Esophagus (tissue), 2 donors: ENCODE data around the gene TNIK. TPM values are rescaled to one million over a fixed set of nuclear protein-coding genes. Genes with fewer than 3 reads are reported as not detected.

Source experiments
- H3K27ac ChIP-seq, 2 donors: one replicate each; pipeline ENCODE4 v1.5.1; 2013; ENCODE audit warnings: low read depth in 2 of 2, mild to moderate bottlenecking in 2 of 2, inconsistent platforms in 1 of 2, low read length in 1 of 2, moderate library complexity in 1 of 2
- H3K27me3 ChIP-seq, 2 donors: one replicate each; pipeline ENCODE4 v1.6.1; 2013; ENCODE audit warnings: low read length in 2 of 2, control low read depth in 1 of 2, mild to moderate bottlenecking in 1 of 2; ENCODE audit not compliant: insufficient read depth in 2 of 2, control insufficient read depth in 1 of 2
- H3K36me3 ChIP-seq, 2 donors: one replicate each; pipeline ENCODE4 v1.6.1; 2013; ENCODE audit warnings: low read length in 1 of 2; ENCODE audit not compliant: control insufficient read depth in 2 of 2, insufficient read depth in 2 of 2
- H3K4me1 ChIP-seq, 2 donors: one replicate each; pipeline ENCODE4 v1.6.1; 2013; ENCODE audit warnings: low read length in 1 of 2; ENCODE audit not compliant: control insufficient read depth in 2 of 2, insufficient read depth in 2 of 2
- H3K4me3 ChIP-seq, 2 donors: one replicate each; pipeline ENCODE4 v1.5.1; 2013; ENCODE audit warnings: low read length in 2 of 2, mild to moderate bottlenecking in 2 of 2, low read depth in 1 of 2, moderate library complexity in 1 of 2
- H3K9me3 ChIP-seq, 2 donors: one replicate each; pipeline ENCODE4 v1.6.1; 2013; ENCODE audit warnings: mild to moderate bottlenecking in 2 of 2, low read depth in 1 of 2, low read length in 1 of 2, moderate library complexity in 1 of 2; ENCODE audit not compliant: control insufficient read depth in 2 of 2, insufficient read depth in 1 of 2
- WGBS, 2 donors: extraction: QIAGEN DNeasy Blood & Tissue Kit; methylation state at CpG; one replicate each; pipeline ENCODE4 v1.1.7; 2013; 5-methylcytosine and 5-hydroxymethylcytosine counted together
- polyA plus RNA-seq, 2 donors: library from polyadenylated mRNA; stranded (reverse); fragments of 200-250 nt; gene quantifications; one replicate each; pipeline ENCODE4 v1.2.3, GENCODE V29; 2013
- donor health status: healthy with polysubstance abuse.
- donor health status: Bipolar disorder and iron deficiency.

Gene TNIK
- polyA plus RNA-seq, 2 donors = 2.2 to 3.2 TPM

GRCh38 chr3:171494457-171495109, 34.4 kb upstream of the TNIK start:
- Histone ChIP-seq H3K4me3 (no peak overlapping the region), H3K27ac (no peak overlapping the region), H3K4me1 (no peaks in the 10 kb centered on the region), H3K36me3 (no peaks in the 10 kb centered on the region), H3K27me3 (no peaks in the 10 kb centered on the region), H3K9me3 (no peaks in the 10 kb centered on the region)
- 74 to 83% methylated on average over 4 of the region's 4 CpGs for WGBS, 2 donors

- Histone ChIP-seq H3K27ac (no peak overlapping the region), H3K27me3 (no peaks in the 10 kb centered on the region), H3K4me3 (no peak overlapping the region), H3K36me3 (no peaks in the 10 kb centered on the region), H3K9me3 (no peaks in the 10 kb centered on the region), H3K4me1 (no peaks in the 10 kb centered on the region)
- WGBS, 2 donors = 33 to 34% methylated on average over 2 of the region's 2 CpGs
Measured at GRCh38 chr3:171491361-171491760, 31.2 kb upstream of the TNIK start.

- H3K4me1 ChIP-seq = no peaks in the 10 kb centered on the region
- no peaks in the 10 kb centered on the region for H3K36me3 ChIP-seq
- H3K9me3 ChIP-seq = no peaks in the 10 kb centered on the region
- WGBS, 2 donors = 88 to 93% methylated on average over 3 of the region's 3 CpGs
- H3K27me3 ChIP-seq = no peaks in the 10 kb centered on the region
- no peak overlapping the region for H3K27ac ChIP-seq
- no peak overlapping the region for H3K4me3 ChIP-seq
Measured at GRCh38 chr3:171490901-171491300, 30.7 kb upstream of the TNIK start.

GRCh38 chr3:171489348-171489747, 29.1 kb upstream of the TNIK start:
- Histone ChIP-seq H3K4me3 (no peak overlapping the region), H3K4me1 (no peaks in the 10 kb centered on the region), H3K27ac (no peak overlapping the region), H3K9me3 (no peaks in the 10 kb centered on the region), H3K36me3 (no peaks in the 10 kb centered on the region), H3K27me3 (no peaks in the 10 kb centered on the region)
- WGBS, 2 donors = 77 to 82% methylated on average over 4 of the region's 4 CpGs

GRCh38 chr3:171488479-171488878, 28.3 kb upstream of the TNIK start:
- Histone ChIP-seq H3K36me3 (no peaks in the 10 kb centered on the region), H3K4me1 (no peaks in the 10 kb centered on the region), H3K4me3 (no peak overlapping the region), H3K27me3 (no peaks in the 10 kb centered on the region), H3K27ac (no peak overlapping the region), H3K9me3 (no peaks in the 10 kb centered on the region)
- WGBS, 2 donors = 69 to 77% methylated on average over 7 of the region's 7 CpGs

GRCh38 chr3:171487382-171487781, 27.2 kb upstream of the TNIK start:
- 67 to 77% methylated on average over 4 of the region's 4 CpGs for WGBS, 2 donors

GRCh38 chr3:171485338-171485737, 25.1 kb upstream of the TNIK start:
- Histone ChIP-seq H3K9me3 (no peaks in the 10 kb centered on the region), H3K4me1 (no peaks in the 10 kb centered on the region), H3K27me3 (no peaks in the 10 kb centered on the region), H3K27ac (no peak overlapping the region), H3K36me3 (no peaks in the 10 kb centered on the region), H3K4me3 (no peak overlapping the region)

More at GRCh38 chr3:171487382-171487781, 27.2 kb upstream of the TNIK start:
- Histone ChIP-seq H3K27me3 (no peaks in the 10 kb centered on the region), H3K9me3 (no peaks in the 10 kb centered on the region), H3K27ac (no peak overlapping the region), H3K4me3 (no peak overlapping the region), H3K36me3 (no peaks in the 10 kb centered on the region), H3K4me1 (no peaks in the 10 kb centered on the region)

GRCh38 chr3:171481011-171481410, 20.8 kb upstream of the TNIK start:
- H3K4me1 ChIP-seq = no peaks in the 10 kb centered on the region
- 93 to 95% methylated on average over 1 of the region's 1 CpG for WGBS, 2 donors
- peak overlapping the region in 1 of 2 donors; percentile 22 for H3K27ac ChIP-seq
- H3K4me3 ChIP-seq = no peak overlapping the region
- no peaks in the 10 kb centered on the region for H3K36me3 ChIP-seq
- no peaks in the 10 kb centered on the region for H3K9me3 ChIP-seq
- H3K27me3 ChIP-seq = no peaks in the 10 kb centered on the region

GRCh38 chr3:171480526-171480925, 20.3 kb upstream of the TNIK start:
- H3K27me3 ChIP-seq = no peaks in the 10 kb centered on the region
- no peak overlapping the region for H3K27ac ChIP-seq
- no peaks in the 10 kb centered on the region for H3K9me3 ChIP-seq
- H3K4me3 ChIP-seq = no peak overlapping the region
- no peaks in the 10 kb centered on the region for H3K4me1 ChIP-seq
- H3K36me3 ChIP-seq = no peaks in the 10 kb centered on the region
- WGBS, 2 donors = 41 to 48% methylated on average over 1 of the region's 1 CpG

- H3K9me3 ChIP-seq = no peaks in the 10 kb centered on the region
- H3K36me3 ChIP-seq = no peaks in the 10 kb centered on the region
- H3K4me3 ChIP-seq = no peak overlapping the region
- H3K4me1 ChIP-seq = no peaks in the 10 kb centered on the region
- no peak overlapping the region for H3K27ac ChIP-seq
- H3K27me3 ChIP-seq = no peaks in the 10 kb centered on the region
Measured at GRCh38 chr3:171476532-171477102, 16.4 kb upstream of the TNIK start.
